Measurements from ENCODE around the gene SHKBP1. TPM values are rescaled to one million over a fixed set of nuclear protein-coding genes. Genes with fewer than 3 reads are reported as not detected.

Gene SHKBP1
- total and polyA plus RNA-seq, 2 of the 8 experiments (the other 6 are each of a cell fraction or from before 2014, with no cell fraction given), result 74.6 to 98.8 TPM

GRCh38 chr19:40560092-40560507 is 16.6 kb upstream of the SHKBP1 start (continued):
- no peak for TF ChIP-seq CHD7 (IDR thresholded peaks at IDR 0.05; ENCODE audit: insufficient replicate concordance, low read length)
